Tibial nerve (tissue), 3 donors: ENCODE results near the gene CFAP69.

Source experiments
- POLR2A ChIP-seq, 2 donors: fragments of 450-650 bp; IDR thresholded peaks; one replicate each; pipeline ENCODE4 v1.6.1; 2017; ENCODE audit warnings: antibody characterized with exemption in 2 of 2, mild to moderate bottlenecking in 2 of 2, moderate library complexity in 2 of 2
- TF ChIP-seq, protein P1 (sequence below), 5 experiments: fragments of 200-600 bp in 3 of 5; fragments of 450-650 bp in 2 of 5; sonication (generic) in 3 of 5; IDR thresholded peaks; one replicate each; pipeline ENCODE4 v1.5.1; 2016 to 2019; ENCODE audit warnings: antibody characterized with exemption in 5 of 5, mild to moderate bottlenecking in 3 of 5, moderate library complexity in 2 of 5

DNA sequence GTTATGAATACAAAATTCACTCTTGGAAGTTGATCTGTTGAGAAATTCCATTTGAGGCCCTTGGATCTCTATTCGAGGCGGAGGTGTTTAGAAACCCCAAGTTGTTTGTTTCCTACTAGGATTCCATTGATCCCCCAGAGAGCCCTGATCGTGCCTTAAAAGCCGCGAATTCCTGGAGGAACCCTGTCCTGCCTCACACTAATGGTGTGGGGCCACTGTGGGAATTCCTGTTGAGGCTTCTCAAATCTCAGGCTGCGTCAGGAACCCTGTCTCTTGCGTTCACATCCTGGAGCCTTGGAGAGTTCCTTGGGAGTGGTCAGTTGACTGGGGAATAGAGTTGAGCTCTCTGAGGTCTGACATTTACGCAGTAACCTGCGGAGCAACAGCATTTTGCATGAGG lies 1.2 kb downstream of the CFAP69 start:
- TF ChIP-seq, protein P1, sequence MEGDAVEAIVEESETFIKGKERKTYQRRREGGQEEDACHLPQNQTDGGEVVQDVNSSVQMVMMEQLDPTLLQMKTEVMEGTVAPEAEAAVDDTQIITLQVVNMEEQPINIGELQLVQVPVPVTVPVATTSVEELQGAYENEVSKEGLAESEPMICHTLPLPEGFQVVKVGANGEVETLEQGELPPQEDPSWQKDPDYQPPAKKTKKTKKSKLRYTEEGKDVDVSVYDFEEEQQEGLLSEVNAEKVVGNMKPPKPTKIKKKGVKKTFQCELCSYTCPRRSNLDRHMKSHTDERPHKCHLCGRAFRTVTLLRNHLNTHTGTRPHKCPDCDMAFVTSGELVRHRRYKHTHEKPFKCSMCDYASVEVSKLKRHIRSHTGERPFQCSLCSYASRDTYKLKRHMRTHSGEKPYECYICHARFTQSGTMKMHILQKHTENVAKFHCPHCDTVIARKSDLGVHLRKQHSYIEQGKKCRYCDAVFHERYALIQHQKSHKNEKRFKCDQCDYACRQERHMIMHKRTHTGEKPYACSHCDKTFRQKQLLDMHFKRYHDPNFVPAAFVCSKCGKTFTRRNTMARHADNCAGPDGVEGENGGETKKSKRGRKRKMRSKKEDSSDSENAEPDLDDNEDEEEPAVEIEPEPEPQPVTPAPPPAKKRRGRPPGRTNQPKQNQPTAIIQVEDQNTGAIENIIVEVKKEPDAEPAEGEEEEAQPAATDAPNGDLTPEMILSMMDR (IDR thresholded peaks at IDR 0.05) = no peak
- no peak for TF ChIP-seq POLR2A (IDR thresholded peaks at IDR 0.05)
